Naive thymus-derived CD4-positive, alpha-beta T cell (primary cell): ENCODE measurements around the gene POTEJ. TPM values are rescaled to one million over a fixed set of nuclear protein-coding genes. Genes with fewer than 3 reads are reported as not detected.
"Not testable (repeated sequence)": the region's sequence is repeated elsewhere in the genome, so short reads cannot be mapped to it uniquely, and the experiment has no call there.

Experiments
- ATAC-seq: fragments of 150-1000 bp; cut with Tn5 transposase; 2 replicates; pipeline ENCODE4 v1.10.0; 2021; ENCODE audit warnings: mild to moderate bottlenecking, moderate library complexity
- CTCF ChIA-PET: fragments of 350-600 bp; sonication (Branson Sonifier 250); formaldehyde crosslinking; loops from one replicate; lab custom pipeline; 2021; ENCODE audit warnings: antibody characterized with exemption; lab: Charles Lee
- POLR2A ChIA-PET: fragments of 350-600 bp; sonication (Branson Sonifier 250); formaldehyde crosslinking; loops from one replicate; lab custom pipeline; 2021; ENCODE audit warnings: antibody characterized with exemption, inconsistent platforms; lab: Charles Lee
- DNase-seq, 9 donors: peaks; one replicate each; pipeline versions ENCODE4 v3.0.0 to v3.0.0-alpha.2; 2020 to 2022; ENCODE audit warnings: mixed read lengths in 1 of 9
- H3K27ac ChIP-seq: one replicate; pipeline ENCODE4 v1.7.0; 2013; ENCODE audit warnings: mild to moderate bottlenecking, low read depth, low read length, moderate library complexity
- H3K27me3 ChIP-seq, 2 donors: one replicate each; pipeline ENCODE4 v1.7.0; 2013; ENCODE audit warnings: low read length in 2 of 2, mild to moderate bottlenecking in 2 of 2, moderate library complexity in 2 of 2; ENCODE audit not compliant: control insufficient read depth in 2 of 2, insufficient read depth in 2 of 2
- H3K36me3 ChIP-seq, 3 experiments: 1 replicate in 2 of 3; 2 replicates in 1 of 3; pipeline ENCODE4 v1.7.0; 2013; ENCODE audit warnings: low read length in 3 of 3, mild to moderate bottlenecking in 3 of 3, moderate library complexity in 1 of 3; ENCODE audit not compliant: insufficient read depth in 3 of 3, control insufficient read depth in 2 of 3
- H3K4me1 ChIP-seq, 2 donors: one replicate each; pipeline ENCODE4 v1.7.0; 2013; ENCODE audit warnings: low read length in 2 of 2, mild to moderate bottlenecking in 2 of 2, moderate library complexity in 1 of 2; ENCODE audit not compliant: control insufficient read depth in 2 of 2, insufficient read depth in 2 of 2
- H3K4me3 ChIP-seq: 2 replicates; pipeline ENCODE4 v1.7.0; 2013; ENCODE audit warnings: mild to moderate bottlenecking, low read length
- H3K9me3 ChIP-seq, 3 experiments: 1 replicate in 2 of 3; 2 replicates in 1 of 3; pipeline ENCODE4 v1.7.0; 2013; ENCODE audit warnings: low read length in 3 of 3; ENCODE audit not compliant: control insufficient read depth in 2 of 3
- H3K27ac Mint-ChIP-seq, 9 donors: one replicate each; pipeline ENCODE4 v1.8.0; 2020 to 2022; ENCODE audit warnings: mixed read lengths in 9 of 9, mild to moderate bottlenecking in 8 of 9, moderate library complexity in 5 of 9, inconsistent platforms in 2 of 9
- H3K27me3 Mint-ChIP-seq, 5 donors: one replicate each; pipeline ENCODE4 v1.8.0; 2021 to 2022; ENCODE audit warnings: mixed read lengths in 5 of 5, mild to moderate bottlenecking in 1 of 5
- H3K36me3 Mint-ChIP-seq, 5 donors: one replicate each; pipeline ENCODE4 v1.8.0; 2020 to 2022; ENCODE audit warnings: mixed read lengths in 5 of 5, mild to moderate bottlenecking in 3 of 5, inconsistent platforms in 1 of 5
- H3K4me1 Mint-ChIP-seq, 7 donors: one replicate each; pipeline ENCODE4 v1.8.0; 2020 to 2022; ENCODE audit warnings: mixed read lengths in 7 of 7, mild to moderate bottlenecking in 3 of 7, inconsistent platforms in 1 of 7
- H3K4me3 Mint-ChIP-seq, 10 donors: one replicate each; pipeline ENCODE4 v1.8.0; 2020 to 2022; ENCODE audit warnings: mild to moderate bottlenecking in 10 of 10, mixed read lengths in 10 of 10, moderate library complexity in 6 of 10, inconsistent platforms in 2 of 10
- H3K9me3 Mint-ChIP-seq, 11 donors: one replicate each; pipeline ENCODE4 v1.8.0; 2020 to 2022; ENCODE audit warnings: mixed read lengths in 11 of 11, mild to moderate bottlenecking in 4 of 11, inconsistent platforms in 1 of 11, moderate library complexity in 1 of 11
- intact Hi-C, 2 donors: fragments of 100-400 bp; cut with micrococcal nuclease; formaldehyde crosslinking; loops; one replicate each; pipeline ENCODE4 v1.15.1; 2023
- polyA plus RNA-seq, 2 donors: library from polyadenylated mRNA; unstranded; fragments of 300-500 nt; fragmentation: Illumina TruSeq; gene quantifications; one replicate each; pipeline ENCODE4 v1.2.3, GENCODE V29; 2021
- total RNA-seq, 6 experiments: library from RNA in 5 of 6; stranded (reverse) in 5 of 6; gene quantifications; 1 replicate in 5 of 6; 2 replicates in 1 of 6; pipeline ENCODE4 v1.2.3 and lab custom pipeline; 2021 to 2026

The POTEJ gene
- total and polyA plus RNA-seq, 7 experiments from 2014 or later = not detected

- H3K27me3 ChIP-seq, H3K4me3 ChIP-seq, H3K27ac ChIP-seq, POLR2A ChIA-PET, H3K9me3 Mint-ChIP-seq, H3K4me1 Mint-ChIP-seq, ATAC-seq, H3K4me3 Mint-ChIP-seq, H3K27ac Mint-ChIP-seq, H3K36me3 Mint-ChIP-seq, intact Hi-C loops, DNase-seq, CTCF ChIA-PET, H3K9me3 ChIP-seq, H3K4me1 ChIP-seq, H3K36me3 ChIP-seq: not testable (repeated sequence)
- H3K27me3 Mint-ChIP-seq = peaks cover 0 to 10% (median 2%) of the 10 kb centered on the region in 5 donors
These were observed 30.4 kb downstream of the POTEJ start for GRCh38 chr2:130641688-130642087.

GRCh38 chr2:130649285-130649684 is 38.0 kb downstream of the POTEJ start:
- H3K4me1 ChIP-seq, H3K9me3 ChIP-seq, H3K36me3 Mint-ChIP-seq, H3K27ac ChIP-seq, H3K4me3 Mint-ChIP-seq, ATAC-seq, POLR2A ChIA-PET, H3K27ac Mint-ChIP-seq, H3K27me3 ChIP-seq, H3K36me3 ChIP-seq, H3K4me1 Mint-ChIP-seq, DNase-seq, CTCF ChIA-PET, intact Hi-C loops, H3K9me3 Mint-ChIP-seq, H3K27me3 Mint-ChIP-seq, H3K4me3 ChIP-seq: not testable (repeated sequence)

GRCh38 chr2:130664506-130664905 is 53.3 kb downstream of the POTEJ start:
- H3K4me3 Mint-ChIP-seq, H3K4me1 ChIP-seq, ATAC-seq, H3K36me3 ChIP-seq, DNase-seq, intact Hi-C loops, H3K27ac ChIP-seq, H3K9me3 ChIP-seq, H3K4me3 ChIP-seq, H3K9me3 Mint-ChIP-seq, CTCF ChIA-PET, H3K4me1 Mint-ChIP-seq, H3K27me3 ChIP-seq, H3K27ac Mint-ChIP-seq, H3K36me3 Mint-ChIP-seq, POLR2A ChIA-PET, H3K27me3 Mint-ChIP-seq: not testable (repeated sequence)

GRCh38 chr2:130665596-130665995 is 54.4 kb downstream of the POTEJ start:
- H3K4me1 Mint-ChIP-seq, H3K36me3 Mint-ChIP-seq, H3K4me1 ChIP-seq, H3K9me3 Mint-ChIP-seq, CTCF ChIA-PET, intact Hi-C loops, H3K9me3 ChIP-seq, ATAC-seq, POLR2A ChIA-PET, DNase-seq, H3K27ac ChIP-seq, H3K27me3 Mint-ChIP-seq, H3K27ac Mint-ChIP-seq, H3K36me3 ChIP-seq, H3K4me3 ChIP-seq, H3K27me3 ChIP-seq, H3K4me3 Mint-ChIP-seq: not testable (repeated sequence)

- POLR2A ChIA-PET, H3K27ac Mint-ChIP-seq, intact Hi-C loops, ATAC-seq, H3K27me3 Mint-ChIP-seq, H3K36me3 ChIP-seq, H3K4me3 Mint-ChIP-seq, CTCF ChIA-PET, DNase-seq, H3K9me3 Mint-ChIP-seq, H3K27me3 ChIP-seq, H3K9me3 ChIP-seq, H3K4me1 ChIP-seq, H3K27ac ChIP-seq, H3K36me3 Mint-ChIP-seq, H3K4me1 Mint-ChIP-seq, H3K4me3 ChIP-seq: not testable (repeated sequence)
These were observed 56.3 kb downstream of the POTEJ start for GRCh38 chr2:130667516-130667915.

GRCh38 chr2:130670026-130670745 is 58.9 kb downstream of the POTEJ start:
- DNase-seq, ATAC-seq, H3K9me3 Mint-ChIP-seq, H3K27me3 ChIP-seq, H3K4me3 ChIP-seq, H3K27ac ChIP-seq, H3K4me1 Mint-ChIP-seq, intact Hi-C loops, H3K4me1 ChIP-seq, POLR2A ChIA-PET, H3K27ac Mint-ChIP-seq, H3K36me3 Mint-ChIP-seq, H3K9me3 ChIP-seq, H3K27me3 Mint-ChIP-seq, H3K36me3 ChIP-seq, CTCF ChIA-PET, H3K4me3 Mint-ChIP-seq: not testable (repeated sequence)

GRCh38 chr2:130692041-130692770 is 81.0 kb downstream of the POTEJ start:
- H3K27me3 Mint-ChIP-seq, CTCF ChIA-PET, H3K36me3 ChIP-seq, H3K36me3 Mint-ChIP-seq, H3K27me3 ChIP-seq, H3K27ac ChIP-seq, intact Hi-C loops, H3K4me1 ChIP-seq, H3K4me3 Mint-ChIP-seq, H3K4me3 ChIP-seq, DNase-seq, H3K4me1 Mint-ChIP-seq, H3K9me3 ChIP-seq, H3K9me3 Mint-ChIP-seq, POLR2A ChIA-PET, H3K27ac Mint-ChIP-seq: not testable (repeated sequence)
- ATAC-seq = peak; percentile 18
